ENCODE data around the gene PRAC2. TPM values are rescaled to one million over a fixed set of nuclear protein-coding genes. Genes with fewer than 3 reads are reported as not detected.

The PRAC2 gene
- total and polyA plus RNA-seq, 10 donors: not detected

GRCh38 chr17:48738803-48739526 is 16.0 kb downstream of the PRAC2 start:
- H3K4me1 ChIP-seq: peaks cover 0 to 15% (median 4%) of the 10 kb centered on the region in 6 donors
- intact Hi-C loops (cut with DNase I; ENCODE audit: low total_unique reads): no loop called here
- peak overlapping the region in 1 of 8 donors; percentile 33 for H3K4me3 ChIP-seq
- no peak for DNase-seq
- H3K27me3 ChIP-seq (replicated peaks in 1 of 7): peaks cover 12 to 100% (median 99%) of the 10 kb centered on the region in 7 donors
- WGBS, 5 donors: 4 to 7% (median 6%) methylated on average over 31 to 37 of the region's 37 CpGs
- H3K36me3 ChIP-seq: no peaks in the 10 kb centered on the region
- H3K9me3 ChIP-seq: no peaks in the 10 kb centered on the region
- TF ChIP-seq CTCF (IDR thresholded peaks at IDR 0.05 in 8 of 11, conservative IDR thresholded peaks at IDR 0.05 in 3 of 11): no peak
- TF ChIP-seq POLR2AphosphoS5 (IDR thresholded peaks at IDR 0.05): no peak
- no peak for TF ChIP-seq POLR2A (IDR thresholded peaks at IDR 0.05)
- no peak overlapping the region for H3K27ac ChIP-seq

- Histone ChIP-seq H3K27ac (no peak overlapping the region), H3K9me3 (no peaks in the 10 kb centered on the region), H3K4me1 (peaks cover 0 to 10% (median 4%) of the 10 kb centered on the region in 6 donors), H3K4me3 (no peak overlapping the region), H3K27me3 (replicated peaks in 1 of 7) (peaks cover 12 to 100% (median 99%) of the 10 kb centered on the region in 7 donors), H3K36me3 (no peaks in the 10 kb centered on the region)
- intact Hi-C loops (cut with DNase I; ENCODE audit: low total_unique reads): no loop called here
- TF ChIP-seq POLR2AphosphoS5 (IDR thresholded peaks at IDR 0.05) (no peak), CTCF (IDR thresholded peaks at IDR 0.05 in 8 of 11, conservative IDR thresholded peaks at IDR 0.05 in 3 of 11) (no peak), POLR2A (IDR thresholded peaks at IDR 0.05) (no peak)
- no peak for DNase-seq
These were observed 17.6 kb downstream of the PRAC2 start for GRCh38 chr17:48740537-48740936.

- DNase-seq: no peak
- no peak overlapping the region for H3K27ac ChIP-seq
- 11 to 24% (median 18%) methylated on average over 12 of the region's 12 CpGs for WGBS, 5 donors
- TF ChIP-seq CTCF (IDR thresholded peaks at IDR 0.05 in 8 of 11, conservative IDR thresholded peaks at IDR 0.05 in 3 of 11): no peak
- TF ChIP-seq POLR2AphosphoS5 (IDR thresholded peaks at IDR 0.05): no peak
- TF ChIP-seq POLR2A (IDR thresholded peaks at IDR 0.05): no peak
- intact Hi-C loops (cut with DNase I; ENCODE audit: low total_unique reads): no loop called here
- H3K27me3 ChIP-seq (replicated peaks in 1 of 7): peaks cover 11 to 100% (median 98%) of the 10 kb centered on the region in 7 donors
- no peak overlapping the region for H3K4me3 ChIP-seq
- H3K9me3 ChIP-seq: no peaks in the 10 kb centered on the region
- no peaks in the 10 kb centered on the region for H3K36me3 ChIP-seq
- peaks cover 0 to 23% (median 5%) of the 10 kb centered on the region in 6 donors for H3K4me1 ChIP-seq
These were observed 22.6 kb downstream of the PRAC2 start for GRCh38 chr17:48745381-48746275.

All from spleen (tissue), 11 donors.